Fibroblast of pulmonary artery (primary cell): ENCODE results near the gene CREBBP.

Experiments used
- DNase-seq: peaks from one replicate; pipeline ENCODE4 v3.0.0-alpha.2; 2010; ENCODE audit warnings: low read depth
- H3K4me3 ChIP-seq: replicated peaks from 2 replicates; pipeline ENCODE4 v1.5.1; 2011; ENCODE audit warnings: low read depth, mild to moderate bottlenecking, control low read depth, low read length, moderate library complexity
- CTCF ChIP-seq: IDR thresholded peaks from 2 replicates; pipeline ENCODE4 v1.5.1; 2011; ENCODE audit warnings: mild to moderate bottlenecking, control low read depth, low read length, inconsistent platforms; ENCODE audit errors: missing control alignments

Gene CREBBP

GRCh38 chr16:3879887-3880564 is 487 bp downstream of the CREBBP start:
- peak; percentile 60 for DNase-seq
- peak overlapping the region; percentile 88 for H3K4me3 ChIP-seq
- no peak for TF ChIP-seq CTCF

DNA sequence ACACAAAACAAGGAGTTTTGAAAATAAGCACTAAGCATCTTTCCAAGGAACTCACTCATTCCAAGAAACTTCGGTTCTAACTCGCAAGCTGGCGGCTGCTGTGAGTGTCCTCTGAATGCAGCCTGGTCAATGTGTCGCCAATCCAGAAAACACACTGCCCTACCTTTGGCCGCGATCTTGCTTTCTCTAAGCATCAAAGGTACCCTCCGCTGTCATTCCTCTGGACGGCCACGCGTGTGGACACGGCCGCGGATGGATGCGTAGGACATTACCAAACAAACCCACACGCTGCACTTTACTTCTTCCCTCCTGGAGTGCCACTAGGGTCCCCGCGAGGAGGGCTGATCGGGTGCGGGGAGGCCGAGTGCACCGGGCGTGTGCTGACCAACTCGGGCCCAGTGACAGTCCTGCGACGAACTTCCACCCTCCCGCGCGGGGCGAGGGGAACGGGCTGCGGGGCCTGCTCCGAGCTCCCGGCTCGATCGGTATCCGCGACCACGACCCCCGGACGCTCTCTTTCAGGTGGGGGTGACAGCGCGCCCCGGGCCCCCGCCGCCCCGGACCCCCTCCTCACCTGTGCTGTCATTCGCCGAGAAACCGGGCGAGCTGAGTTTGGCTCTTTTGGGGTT is 1.1 kb downstream of the CREBBP start:
- H3K4me3 ChIP-seq, result peak overlapping the region; percentile 88
- DNase-seq, result no peak
- no peak for TF ChIP-seq CTCF

DNA sequence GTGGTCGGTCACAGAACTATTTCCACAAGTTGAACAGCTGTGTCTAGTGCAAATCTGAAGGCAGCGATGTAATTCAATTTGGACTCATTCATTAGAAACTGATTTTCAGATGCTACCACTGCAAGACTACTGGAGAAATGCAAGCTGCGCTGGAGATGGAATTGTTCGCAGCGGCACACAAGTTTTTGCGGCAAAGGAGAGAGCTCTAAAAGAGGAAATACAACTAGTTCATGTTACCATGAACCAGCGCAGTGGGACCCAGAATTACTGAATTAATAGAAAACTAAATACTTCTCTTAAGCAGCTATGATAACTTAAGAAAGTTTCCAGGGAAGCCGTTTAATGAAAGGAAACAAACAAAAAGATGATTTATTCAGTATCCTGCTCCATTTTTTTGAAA is 1.9 kb downstream of the CREBBP start:
- TF ChIP-seq CTCF, result no peak
- H3K4me3 ChIP-seq, result peak overlapping the region; percentile 88
- peak; percentile 46 for DNase-seq

GRCh38 chr16:3876695-3877094 is 3.8 kb downstream of the CREBBP start:
- no peak for TF ChIP-seq CTCF
- H3K4me3 ChIP-seq, result peak overlapping the region; percentile 10
- DNase-seq, result no peak

- H3K4me3 ChIP-seq, result no peak overlapping the region
- no peak for DNase-seq
- TF ChIP-seq CTCF, result no peak
Observed at GRCh38 chr16:3876160-3876559, 4.4 kb downstream of the CREBBP start.

DNA sequence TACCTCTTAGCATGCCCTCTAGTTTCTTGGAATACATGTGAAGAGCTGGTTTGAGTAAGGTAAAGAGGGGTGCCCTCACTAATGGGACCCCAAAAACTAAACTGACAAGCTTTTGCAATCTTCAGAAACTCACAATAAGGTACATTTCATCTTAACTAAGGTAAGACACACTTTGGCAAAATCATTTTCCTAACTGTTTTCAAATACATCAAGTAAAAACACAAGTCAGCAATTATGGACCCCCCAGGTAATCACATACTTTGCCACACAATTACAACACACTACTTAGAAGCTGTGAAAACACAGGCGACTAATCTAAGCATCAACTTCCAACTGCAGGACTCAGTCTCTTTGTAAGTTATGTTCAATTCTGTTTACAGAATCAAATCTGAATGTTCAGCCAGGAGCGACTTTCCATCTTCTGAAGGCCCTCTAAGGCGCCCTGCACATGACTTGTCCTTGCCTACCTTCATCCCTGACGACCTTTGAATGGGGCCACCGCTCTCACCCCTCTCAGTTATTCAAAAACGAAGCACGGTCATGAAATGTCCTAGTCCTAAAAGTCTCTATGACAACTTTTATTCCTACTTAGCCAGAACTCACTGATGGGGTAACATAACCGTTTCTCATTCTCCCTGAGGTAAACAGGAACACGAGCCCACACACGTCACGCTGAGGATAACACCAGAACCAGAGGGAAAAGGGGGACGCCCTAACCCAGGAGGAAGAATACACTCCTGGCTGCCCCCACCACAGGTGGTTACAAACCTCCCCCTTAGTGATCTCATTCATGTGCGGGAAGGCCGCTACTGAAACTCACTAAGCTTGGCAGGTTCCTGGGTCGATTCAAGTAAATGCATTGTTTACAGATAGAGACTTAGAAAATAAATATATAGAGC is 5.5 kb downstream of the CREBBP start:
- TF ChIP-seq CTCF, result no peak
- no peak for DNase-seq
- H3K4me3 ChIP-seq, result no peak overlapping the region
